T-helper 1 cell treated with Interleukin-12 subunit alpha and Interleukin-12 subunit beta and Interleukin-4 antibody, amounts not matched to agents 30 ng/mL and 1 ng/mL, for 36 hours (primary cell): ENCODE data around the gene BICC1. TPM values are rescaled to one million over a fixed set of nuclear protein-coding genes. Genes with fewer than 3 reads are reported as not detected.

Experiments
- intact Hi-C: fragments of 100-400 bp; cut with micrococcal nuclease; formaldehyde crosslinking; loops from one replicate; pipeline ENCODE4 v1.15.1; 2024
- total RNA-seq: library from RNA; stranded (reverse); gene quantifications from 2 replicates; pipeline ENCODE4 v1.2.3, GENCODE V29; 2022

The BICC1 gene
- total RNA-seq, 1 donor from 2014 or later, result not detected

- intact Hi-C loops, result no loop called here
These were observed 222.4 kb downstream of the BICC1 start for GRCh38 chr10:58735087-58735486.

- intact Hi-C loops, result no loop called here
These were observed 228.1 kb downstream of the BICC1 start for GRCh38 chr10:58740620-58741369.

- intact Hi-C loops, result no loop called here
These were observed 229.0 kb downstream of the BICC1 start for GRCh38 chr10:58741673-58742072.

- intact Hi-C loops, result no loop called here
These were observed 229.5 kb downstream of the BICC1 start for GRCh38 chr10:58742141-58742540.

GRCh38 chr10:58743466-58744115 is 230.9 kb downstream of the BICC1 start:
- intact Hi-C loops, result no loop called here

GRCh38 chr10:58746474-58747185 is 234.0 kb downstream of the BICC1 start:
- intact Hi-C loops, result no loop called here

- intact Hi-C loops, result no loop called here
These were observed 235.0 kb downstream of the BICC1 start for GRCh38 chr10:58747687-58748086.

- intact Hi-C loops, result no loop called here
These were observed 240.0 kb downstream of the BICC1 start for GRCh38 chr10:58752665-58753064.

- intact Hi-C loops, result no loop called here
These were observed 240.8 kb downstream of the BICC1 start for GRCh38 chr10:58753425-58753824.

- intact Hi-C loops, result no loop called here
These were observed 242.0 kb downstream of the BICC1 start for GRCh38 chr10:58754469-58755339.

- intact Hi-C loops, result no loop called here
These were observed 242.6 kb downstream of the BICC1 start for GRCh38 chr10:58755340-58755610.

GRCh38 chr10:58755677-58756076 is 243.0 kb downstream of the BICC1 start:
- intact Hi-C loops, result no loop called here

GRCh38 chr10:58756130-58756719 is 243.6 kb downstream of the BICC1 start:
- intact Hi-C loops, result no loop called here

GRCh38 chr10:58757352-58758065 is 244.8 kb downstream of the BICC1 start:
- intact Hi-C loops, result no loop called here

- intact Hi-C loops, result no loop called here
These were observed 245.6 kb downstream of the BICC1 start for GRCh38 chr10:58758321-58758720.

- intact Hi-C loops, result no loop called here
These were observed 251.5 kb downstream of the BICC1 start for GRCh38 chr10:58764087-58764747.

GRCh38 chr10:58765910-58766309 is 253.2 kb downstream of the BICC1 start:
- intact Hi-C loops, result no loop called here

GRCh38 chr10:58767652-58768051 is 255.0 kb downstream of the BICC1 start:
- intact Hi-C loops, result no loop called here

- intact Hi-C loops, result no loop called here
These were observed 259.2 kb downstream of the BICC1 start for GRCh38 chr10:58771863-58772262.

GRCh38 chr10:58772758-58773157 is 260.1 kb downstream of the BICC1 start:
- intact Hi-C loops, result no loop called here
